GOT3 (cell line): ENCODE measurements around the gene PEX11B.
A peak's percentile ranks its signal among the peaks of the same experiment; 100 is the strongest.
"Not testable (repeated sequence)": the region's sequence is repeated elsewhere in the genome, so short reads cannot be mapped to it uniquely, and the experiment has no call there.

Experiments used
- DNase-seq: peaks from one replicate; lab custom pipeline; 2025; ENCODE audit warnings: mixed read lengths; lab: John Stamatoyannopoulos, UW

The PEX11B gene

DNA sequence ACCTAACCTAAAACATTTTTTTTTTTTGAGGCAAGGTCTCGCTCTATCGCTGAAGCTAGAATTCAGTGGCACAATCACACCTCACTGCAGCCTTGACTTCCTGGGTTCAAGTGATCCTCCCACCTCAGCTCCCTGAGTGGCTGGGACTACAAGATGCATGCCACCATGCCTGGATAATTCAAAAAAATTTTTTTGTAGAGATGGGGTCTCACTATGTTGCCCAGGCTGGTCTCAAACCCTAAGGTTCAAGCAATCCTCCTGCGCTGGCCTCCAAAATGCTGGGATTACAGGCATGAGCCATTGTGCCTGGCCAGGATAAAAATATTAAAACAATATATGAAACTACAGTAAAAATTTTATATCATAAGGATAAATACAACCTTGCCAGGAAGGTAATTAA is 34.4 kb upstream of the PEX11B start:
- no peak for DNase-seq

DNA sequence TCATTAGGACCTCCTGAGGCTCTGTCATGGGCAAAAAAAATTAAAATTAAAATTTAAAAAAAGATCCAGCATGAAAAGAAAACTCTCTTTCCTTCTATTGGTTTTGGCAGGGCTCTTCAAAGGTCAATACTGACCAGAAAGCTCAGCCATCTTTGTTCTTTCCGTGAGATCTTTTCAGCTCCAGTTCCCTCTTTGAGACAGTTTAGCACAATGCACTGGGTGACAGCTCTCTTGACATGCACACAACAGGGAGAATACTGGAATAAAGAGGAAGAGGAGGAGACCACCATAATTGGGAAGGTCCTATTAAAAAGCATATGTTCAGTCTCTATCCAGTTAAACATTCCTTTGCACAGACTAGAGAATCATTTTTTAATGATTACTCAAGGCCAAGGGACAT is 33.0 kb upstream of the PEX11B start:
- no peak for DNase-seq

DNA sequence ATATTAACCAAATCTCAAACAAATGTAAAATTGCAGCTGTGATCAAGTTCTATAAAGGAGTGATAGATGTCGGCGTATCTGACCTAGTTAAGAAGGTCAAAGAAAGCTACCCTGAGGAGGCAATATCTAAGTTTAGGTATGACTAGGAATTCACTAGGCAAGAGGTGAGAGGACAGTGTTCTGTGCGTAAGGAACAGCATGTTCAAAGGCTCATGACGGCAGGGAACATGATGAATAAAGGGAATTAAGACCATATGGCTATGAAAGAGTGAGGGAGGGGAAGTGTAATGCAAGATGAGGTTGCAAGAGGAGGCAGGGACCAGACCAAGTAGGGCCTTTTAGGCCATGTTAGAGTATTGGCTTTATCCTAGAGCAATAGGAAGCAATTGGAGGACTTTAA is 30.7 kb upstream of the PEX11B start:
- no peak for DNase-seq

DNA sequence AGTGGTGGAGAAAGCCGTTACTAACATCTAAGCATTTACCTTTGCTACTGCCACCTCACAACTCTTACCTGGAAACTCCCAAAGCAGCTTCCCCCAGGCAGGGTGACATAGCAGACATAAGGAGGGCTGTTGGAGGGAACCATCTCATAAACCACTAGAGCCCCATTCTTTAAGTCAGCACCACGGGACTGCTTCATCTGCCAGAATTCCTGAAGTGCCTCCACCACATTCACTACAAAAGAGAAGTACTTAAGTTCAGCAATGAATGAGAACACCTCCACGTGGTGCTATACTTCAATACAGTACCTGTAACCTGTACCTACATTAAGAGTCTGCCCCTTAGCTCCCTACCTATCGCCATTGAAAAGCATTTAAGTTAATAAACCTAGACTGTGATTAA is 29.0 kb upstream of the PEX11B start:
- no peak for DNase-seq

DNA sequence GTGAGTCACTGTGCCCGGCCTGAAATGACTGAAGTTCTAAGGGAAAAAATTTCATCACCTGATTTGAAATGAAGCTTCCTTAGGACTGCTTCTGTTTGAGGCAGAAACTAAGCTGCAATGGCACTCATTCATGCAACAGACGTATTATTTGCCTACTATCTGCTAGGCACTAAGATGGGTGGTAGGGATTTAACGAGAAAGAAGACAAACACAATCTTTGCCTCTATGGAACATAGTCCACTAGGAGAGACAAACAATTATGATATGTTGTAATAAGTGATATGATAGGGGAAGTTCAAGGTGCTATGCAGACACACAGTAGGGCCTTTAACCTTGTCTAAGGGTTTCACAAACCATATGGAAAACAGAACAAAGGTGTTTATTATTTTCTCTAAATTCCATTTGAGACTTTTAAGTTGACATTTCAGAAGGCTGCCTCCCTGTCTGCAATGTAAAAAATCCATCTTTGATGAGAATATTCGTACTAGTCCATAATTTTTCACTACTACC is 28.0 kb upstream of the PEX11B start:
- DNase-seq, result no peak

DNA sequence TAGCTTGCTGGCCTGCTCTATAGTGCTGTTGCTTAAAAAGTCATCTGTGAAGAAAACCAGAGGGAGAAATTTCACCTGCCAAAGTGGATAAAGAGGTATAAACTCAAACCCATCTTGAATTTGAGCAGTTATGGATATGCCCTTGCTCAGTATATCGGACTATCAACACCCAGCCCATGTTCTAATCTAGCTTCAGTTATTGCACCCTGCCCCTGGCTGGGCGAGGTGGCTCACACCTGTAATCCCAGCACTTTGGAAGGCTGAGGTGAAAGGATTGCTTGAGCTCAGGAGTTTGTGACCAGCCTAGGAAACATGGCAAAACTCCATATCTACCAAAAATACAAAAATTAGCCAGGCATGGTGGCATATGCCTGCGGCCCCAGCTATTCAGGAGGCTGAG is 26.0 kb upstream of the PEX11B start:
- DNase-seq, result no peak

DNA sequence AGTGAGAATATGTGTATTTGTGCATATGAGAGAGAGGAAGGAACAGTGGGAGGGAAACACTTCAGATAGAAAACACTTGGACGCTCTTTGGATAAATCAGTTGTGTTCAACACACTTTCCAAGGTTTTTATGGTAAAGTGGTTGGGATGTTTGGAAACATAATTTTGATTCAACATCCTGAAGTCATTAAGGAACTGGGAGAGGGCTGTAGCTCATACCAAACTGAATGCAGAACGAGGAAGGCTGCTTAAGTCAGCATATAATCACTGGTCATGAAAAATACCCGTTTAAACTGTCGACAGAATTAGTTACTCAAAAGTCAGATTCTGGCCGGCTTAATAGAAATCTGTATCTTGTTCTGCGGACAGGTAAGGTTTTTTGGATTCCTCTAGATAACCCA is 24.4 kb upstream of the PEX11B start:
- DNase-seq, result no peak

DNA sequence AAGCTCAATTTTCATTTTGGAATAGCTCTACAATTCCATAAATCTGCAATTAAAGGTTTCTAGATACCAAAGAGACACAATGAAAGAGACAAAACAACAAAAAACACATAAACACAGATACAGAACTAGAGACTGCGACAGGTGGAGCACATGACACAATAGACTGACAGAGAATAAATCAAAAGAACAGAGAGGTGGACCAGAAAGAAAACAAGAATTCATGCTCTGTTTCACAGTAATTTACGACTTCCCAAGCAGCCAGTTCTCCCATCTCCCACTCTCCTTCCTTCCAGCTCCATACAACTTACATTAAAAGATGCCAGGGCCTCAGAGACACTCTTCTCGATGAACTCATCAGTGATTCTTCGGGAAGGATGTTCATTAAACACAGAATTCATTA is 23.9 kb upstream of the PEX11B start:
- DNase-seq, result no peak

DNA sequence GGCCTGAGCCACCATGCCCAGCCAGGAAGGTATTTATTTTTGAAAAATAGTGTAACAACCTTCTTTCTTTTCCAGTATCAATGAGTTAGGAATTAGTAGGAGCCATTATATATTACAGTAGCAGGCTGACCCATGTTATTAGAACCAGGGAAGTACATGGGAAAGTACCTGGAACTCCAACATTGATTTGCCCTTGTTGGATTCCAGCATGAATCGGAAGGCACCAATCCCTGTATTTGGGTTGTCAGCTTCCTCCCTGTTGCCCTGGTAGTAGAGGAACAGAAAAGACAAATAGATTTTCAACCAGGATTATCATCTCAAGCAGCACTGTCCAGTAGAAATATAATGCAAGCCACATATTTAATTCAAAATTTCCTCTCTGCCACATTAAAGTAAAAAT is 18.9 kb upstream of the PEX11B start:
- DNase-seq, result no peak

DNA sequence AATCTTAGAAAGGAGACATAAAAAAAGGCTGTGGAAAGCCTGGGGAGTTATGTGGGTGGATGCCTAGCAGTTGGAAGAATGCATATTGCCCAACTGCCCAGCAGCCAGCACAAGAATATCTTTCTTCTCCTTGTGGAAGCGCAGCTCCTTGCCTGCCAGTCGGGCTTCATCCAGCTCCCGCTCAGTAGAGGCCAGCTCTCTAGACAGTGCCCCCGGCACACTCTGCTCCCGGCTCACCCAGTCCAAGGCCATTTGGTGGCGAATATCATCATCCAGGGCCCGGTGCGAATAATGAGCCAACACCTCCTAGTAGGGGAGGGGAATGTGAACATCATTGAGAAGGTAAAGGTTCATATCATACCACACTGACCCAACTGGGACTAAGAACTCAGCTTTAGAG is 17.7 kb upstream of the PEX11B start:
- no peak for DNase-seq

DNA sequence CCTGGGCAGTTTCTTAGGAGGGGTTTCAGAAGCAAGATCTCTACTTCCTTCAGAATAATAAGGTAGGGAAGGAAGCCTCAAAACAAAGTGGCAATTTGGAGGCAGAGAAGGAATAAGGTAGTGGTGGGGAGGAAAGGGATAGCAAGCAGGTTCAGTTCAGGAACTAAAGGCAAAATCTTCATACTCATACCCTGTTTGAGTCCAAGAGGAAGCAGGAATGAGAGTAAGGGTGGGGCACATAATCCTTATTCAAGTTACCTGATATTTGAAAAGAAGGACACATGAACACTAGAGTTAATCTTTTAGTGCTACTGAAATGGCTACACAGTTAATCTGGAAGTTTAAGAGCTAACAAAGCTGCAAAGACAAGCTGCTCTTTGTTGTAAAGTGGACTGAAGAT is 17.2 kb upstream of the PEX11B start:
- no peak for DNase-seq

DNA sequence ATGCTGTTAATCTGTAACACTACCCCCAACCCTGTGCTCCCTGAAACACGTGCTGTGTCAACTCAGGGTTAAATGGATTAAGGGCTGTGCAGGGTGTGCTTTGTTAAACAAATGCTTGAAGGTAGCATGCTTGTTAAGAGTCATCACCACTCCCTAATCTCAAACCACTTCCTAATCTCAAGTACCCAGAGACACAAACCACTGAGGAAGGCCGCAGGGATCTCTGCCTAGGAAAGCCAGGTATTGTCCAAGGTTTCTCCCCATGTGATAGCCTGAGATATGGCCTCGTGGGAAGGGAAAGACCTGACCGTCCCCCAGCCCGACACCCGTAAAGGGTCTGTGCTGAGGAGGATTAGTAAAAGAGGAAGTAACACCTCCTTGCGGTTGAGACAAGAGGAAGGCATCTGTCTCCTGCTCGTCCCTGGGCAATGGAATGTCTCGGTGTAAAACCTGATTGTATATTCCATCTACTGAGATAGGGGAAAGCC is 14.0 kb upstream of the PEX11B start:
- DNase-seq, result not testable (repeated sequence)

DNA sequence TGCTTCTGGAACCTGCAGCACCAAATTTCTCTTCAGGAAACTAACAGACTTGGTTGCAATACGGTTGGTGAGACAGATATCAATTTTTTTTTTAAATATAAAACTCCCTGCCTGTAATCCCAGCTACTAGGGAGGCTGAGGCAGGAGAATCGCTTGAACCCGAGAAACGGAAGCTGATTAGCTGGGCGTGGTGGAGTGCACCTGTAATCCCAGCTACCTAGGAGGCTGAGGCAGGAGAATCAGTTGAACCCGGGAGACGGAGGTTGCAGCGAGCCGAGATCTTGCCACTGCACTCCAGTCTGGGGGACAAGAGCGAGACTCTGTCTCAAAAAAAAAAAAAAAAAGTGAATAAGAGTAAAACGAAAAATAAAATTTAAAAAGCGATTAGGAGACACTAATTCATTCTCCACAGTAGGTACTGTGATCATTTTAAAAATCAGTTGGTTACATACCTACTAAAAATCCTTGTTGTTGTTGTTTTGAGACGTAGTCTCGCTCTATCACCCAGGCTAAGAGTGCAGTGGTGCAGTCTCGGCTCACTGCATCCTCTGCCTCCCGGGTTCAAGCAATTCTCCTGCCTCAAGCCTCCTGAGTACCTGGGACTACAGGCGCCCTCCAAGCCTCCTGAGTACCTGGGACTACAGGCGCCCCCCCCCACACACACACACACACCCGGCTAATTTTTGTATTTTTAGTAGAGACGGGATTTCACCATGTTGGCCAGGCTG is 9.6 kb upstream of the PEX11B start:
- DNase-seq, result no peak

DNA sequence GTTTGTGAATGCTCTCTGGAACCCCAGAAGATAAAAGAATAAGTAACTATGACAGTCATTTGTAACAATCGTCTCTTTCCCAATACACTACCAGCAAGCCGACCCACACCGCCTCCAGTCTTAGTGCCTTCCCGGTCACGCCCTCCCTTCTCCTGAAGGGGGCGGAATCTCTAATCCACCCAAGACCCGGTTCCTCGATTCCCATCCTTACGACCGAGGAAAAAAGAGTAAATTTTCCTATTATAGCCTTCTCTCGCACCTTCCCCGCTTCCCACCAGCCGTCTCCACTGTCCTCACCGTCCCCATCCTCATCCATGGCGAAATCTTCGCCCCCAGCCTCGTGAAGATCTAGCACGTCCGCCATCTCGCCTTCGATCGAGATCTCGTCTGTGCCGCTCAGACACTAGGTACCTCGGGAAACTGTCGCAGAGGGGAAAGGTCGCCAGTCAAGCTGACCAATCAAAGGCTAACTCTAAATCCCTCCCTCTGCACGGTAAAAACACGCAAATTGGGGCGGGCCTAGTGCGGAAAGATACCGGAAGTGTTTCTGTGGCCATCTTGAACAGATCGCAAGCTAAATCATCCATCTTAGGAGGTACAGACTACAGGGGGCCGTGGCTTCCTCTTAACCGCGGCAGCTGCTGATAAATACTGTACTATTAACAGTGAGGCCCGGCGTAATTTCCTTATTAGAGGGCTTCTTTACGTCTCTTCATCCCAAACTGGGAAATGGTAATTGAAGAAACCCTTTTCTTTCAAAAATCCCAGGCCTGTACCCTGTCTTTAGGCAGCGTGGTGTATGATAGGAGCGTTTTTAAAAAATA is 8.8 kb upstream of the PEX11B start, which contains the start of gene RBM8A:
Gene RBM8A (minus strand): TSS at position 422 of the 824 bp plus-strand sequence. CDS start 58 bp downstream, at position 364.
- DNase-seq, result peak; percentile 90

DNA sequence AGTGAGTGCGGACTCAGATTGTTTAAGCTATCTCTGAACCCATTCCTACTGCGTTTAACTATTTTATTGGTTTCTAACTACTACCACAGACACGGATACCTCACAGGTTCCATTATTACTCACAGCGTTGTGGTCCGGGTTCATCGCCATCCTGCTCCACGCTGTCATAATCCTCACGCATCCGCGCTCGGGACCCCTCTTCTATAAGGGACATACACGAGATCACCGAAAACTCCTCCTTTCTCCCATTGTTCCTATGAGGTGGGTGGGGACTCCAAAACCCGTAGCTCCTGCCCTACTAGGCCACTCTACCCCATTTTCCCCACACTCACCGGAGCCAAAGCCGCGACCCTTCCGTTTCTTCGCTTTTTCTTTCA is 8.2 kb upstream of the PEX11B start:
- DNase-seq, result no peak

DNA sequence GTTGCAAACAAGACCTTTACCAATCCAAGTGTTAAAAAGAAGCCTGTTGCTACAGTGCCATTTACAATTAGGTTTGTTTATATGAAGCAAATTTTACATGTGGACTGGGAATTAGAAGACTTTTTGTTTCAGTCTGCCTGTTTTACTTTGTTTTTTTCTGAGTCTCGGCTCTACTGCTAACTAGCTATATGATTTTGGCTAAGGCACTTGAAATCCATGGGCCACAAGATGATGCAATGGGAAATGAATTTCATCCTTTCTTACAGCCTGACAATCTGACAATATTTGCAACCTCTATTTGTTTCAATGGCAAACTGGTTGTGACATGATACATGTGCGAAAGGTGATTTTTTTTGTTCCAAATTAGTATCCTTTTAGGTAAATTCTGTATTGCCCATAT is 3.7 kb upstream of the PEX11B start:
- DNase-seq, result no peak

DNA sequence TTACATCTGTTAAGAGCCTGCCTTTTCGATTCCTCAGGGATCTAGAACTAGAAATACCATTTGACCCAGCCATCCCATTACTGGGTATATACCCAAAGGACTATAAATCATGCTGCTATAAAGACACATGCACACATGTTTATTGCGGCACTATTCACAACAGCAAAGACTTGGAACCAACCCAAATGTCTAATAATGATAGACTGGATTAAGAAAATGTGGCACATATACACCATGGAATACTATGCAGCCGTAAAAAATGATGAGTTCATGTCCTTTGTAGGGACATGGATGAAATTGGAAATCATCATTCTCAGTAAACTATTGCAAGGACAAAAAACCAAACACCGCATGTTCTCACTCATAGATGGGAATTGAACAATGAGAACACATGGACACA is 1.8 kb upstream of the PEX11B start:
- not testable (repeated sequence) for DNase-seq

DNA sequence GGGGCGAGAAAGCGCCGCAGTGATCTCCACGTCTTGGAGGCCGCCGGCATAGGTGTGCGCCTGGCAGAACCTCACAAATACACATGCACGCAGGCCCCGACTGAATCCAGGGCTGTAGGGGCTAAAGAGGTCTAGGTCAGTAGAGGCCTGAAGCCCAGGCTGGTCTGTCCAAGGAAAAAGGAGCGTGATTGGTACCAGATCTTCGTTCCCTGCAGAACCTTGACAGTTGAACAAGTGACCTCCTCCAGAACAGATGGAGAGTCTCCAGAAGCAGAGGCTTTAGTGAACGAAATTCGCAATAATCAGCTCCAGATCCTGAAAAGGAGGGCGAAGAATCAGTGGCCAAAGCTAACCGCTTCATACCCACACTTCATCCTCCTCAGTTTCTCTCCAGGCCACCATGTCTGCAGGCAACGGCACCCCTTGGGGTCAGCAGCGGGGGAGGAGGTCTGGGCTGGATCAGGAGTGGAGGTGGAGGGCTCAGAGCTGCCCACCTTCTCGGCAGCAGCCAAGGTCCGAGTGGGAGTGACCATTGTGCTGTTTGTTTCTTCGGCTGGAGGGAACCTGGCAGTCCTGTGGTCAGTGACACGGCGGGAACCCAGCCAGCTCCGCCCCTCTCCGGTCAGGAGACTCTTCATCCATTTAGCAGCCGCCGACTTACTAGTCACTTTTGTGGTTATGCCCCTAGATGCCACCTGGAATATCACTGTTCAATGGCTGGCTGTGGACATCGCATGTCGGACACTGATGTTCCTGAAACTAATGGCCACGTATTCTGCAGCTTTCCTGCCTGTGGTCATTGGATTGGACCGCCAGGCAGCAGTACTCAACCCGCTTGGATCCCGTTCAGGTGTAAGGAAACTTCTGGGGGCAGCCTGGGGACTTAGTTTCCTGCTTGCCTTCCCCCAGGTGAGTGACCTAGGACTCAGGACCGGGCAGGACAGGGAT is 749 bp upstream of the PEX11B start:
- peak; percentile 16 for DNase-seq

DNA sequence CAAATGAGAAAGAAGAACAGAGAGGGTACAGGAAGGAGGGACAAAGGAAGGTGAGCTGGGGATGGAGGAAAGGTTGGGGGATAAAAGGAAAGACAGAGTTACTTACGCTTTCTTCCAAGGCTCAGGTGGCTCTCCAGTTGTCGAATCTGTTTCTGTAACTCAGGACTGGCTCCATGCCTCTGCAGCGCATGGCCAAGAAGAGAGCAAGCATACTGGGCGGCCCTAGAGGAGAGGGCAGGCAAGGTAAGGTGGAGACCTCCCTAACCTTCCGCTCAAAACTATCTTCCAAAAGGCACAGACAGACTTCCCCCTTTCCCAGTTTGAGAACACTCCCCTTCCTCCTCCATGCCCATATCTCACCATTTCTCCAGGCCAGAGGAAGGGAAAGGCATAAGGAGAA is 922 bp downstream of the PEX11B start:
- DNase-seq, result no peak

DNA sequence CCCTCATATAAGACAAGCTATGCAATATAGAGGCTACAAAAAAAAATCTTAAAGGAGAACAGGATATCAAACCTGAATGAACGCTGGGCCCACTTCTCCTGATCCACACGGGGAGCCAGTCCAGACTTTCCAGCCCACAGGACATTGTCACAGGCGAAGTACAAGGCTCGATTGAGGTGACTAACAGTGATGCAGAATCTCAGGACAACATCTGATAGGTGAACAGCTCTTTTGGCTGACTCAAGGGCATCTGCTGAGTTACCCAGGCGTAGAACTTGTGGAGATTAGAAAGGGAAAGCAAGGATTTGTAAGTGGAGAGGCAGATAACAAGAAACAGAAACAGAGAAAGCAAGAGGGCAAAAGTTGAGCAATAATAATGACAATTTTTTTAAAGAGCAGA is 1.8 kb downstream of the PEX11B start:
- no peak for DNase-seq

DNA sequence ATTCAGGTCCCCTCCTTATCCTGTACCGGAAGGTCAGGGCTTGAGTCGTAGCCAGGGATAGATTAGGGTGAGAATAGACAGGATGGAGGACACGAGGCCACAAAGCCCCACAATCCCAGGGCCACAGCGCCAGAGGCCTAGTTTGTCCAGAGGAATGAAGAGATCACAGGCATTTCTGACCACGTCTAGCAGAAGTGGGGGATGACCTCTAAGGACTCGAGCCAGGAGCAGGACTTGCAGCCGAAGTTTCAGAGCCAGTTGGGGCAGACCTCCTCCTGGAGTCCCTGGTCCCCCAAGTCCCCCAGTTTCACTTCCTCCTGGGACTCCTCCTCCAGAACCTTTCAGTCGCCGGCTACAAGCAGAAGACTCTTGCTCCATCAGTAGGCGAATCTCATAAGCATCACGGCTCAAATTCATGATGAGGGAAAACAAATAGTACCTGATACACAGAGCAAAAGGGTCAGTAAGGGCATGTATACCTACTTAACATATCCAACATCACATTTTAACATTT is 6.3 kb downstream of the PEX11B start:
- no peak for DNase-seq

DNA sequence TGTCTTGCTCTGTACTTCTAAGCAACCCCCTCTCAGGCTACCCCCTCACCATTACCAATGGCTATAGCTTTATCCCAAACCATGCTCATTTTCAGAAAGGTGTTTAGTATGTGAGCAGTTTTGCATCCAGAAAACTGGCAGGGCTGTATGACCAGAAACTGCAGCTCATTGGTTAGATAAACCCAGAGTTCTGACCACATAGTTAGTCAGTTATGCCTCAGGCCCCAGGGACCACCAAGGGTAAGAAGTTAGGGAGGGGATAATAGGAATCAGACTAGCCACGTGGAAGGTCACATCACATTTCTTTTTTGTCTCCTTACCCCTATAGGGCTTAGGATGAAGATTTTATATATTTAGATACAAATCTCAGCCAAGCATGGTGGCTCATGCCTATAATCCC is 9.9 kb downstream of the PEX11B start:
- peak; percentile 36 for DNase-seq
